ENCODE measurements around the gene CPEB2. TPM values are rescaled to one million over a fixed set of nuclear protein-coding genes. Genes with fewer than 3 reads are reported as not detected.

CPEB2 gene
- total RNA-seq (ENCODE audit: low replicate concordance): 4.1 and 6.2 TPM in 2 replicates

DNA sequence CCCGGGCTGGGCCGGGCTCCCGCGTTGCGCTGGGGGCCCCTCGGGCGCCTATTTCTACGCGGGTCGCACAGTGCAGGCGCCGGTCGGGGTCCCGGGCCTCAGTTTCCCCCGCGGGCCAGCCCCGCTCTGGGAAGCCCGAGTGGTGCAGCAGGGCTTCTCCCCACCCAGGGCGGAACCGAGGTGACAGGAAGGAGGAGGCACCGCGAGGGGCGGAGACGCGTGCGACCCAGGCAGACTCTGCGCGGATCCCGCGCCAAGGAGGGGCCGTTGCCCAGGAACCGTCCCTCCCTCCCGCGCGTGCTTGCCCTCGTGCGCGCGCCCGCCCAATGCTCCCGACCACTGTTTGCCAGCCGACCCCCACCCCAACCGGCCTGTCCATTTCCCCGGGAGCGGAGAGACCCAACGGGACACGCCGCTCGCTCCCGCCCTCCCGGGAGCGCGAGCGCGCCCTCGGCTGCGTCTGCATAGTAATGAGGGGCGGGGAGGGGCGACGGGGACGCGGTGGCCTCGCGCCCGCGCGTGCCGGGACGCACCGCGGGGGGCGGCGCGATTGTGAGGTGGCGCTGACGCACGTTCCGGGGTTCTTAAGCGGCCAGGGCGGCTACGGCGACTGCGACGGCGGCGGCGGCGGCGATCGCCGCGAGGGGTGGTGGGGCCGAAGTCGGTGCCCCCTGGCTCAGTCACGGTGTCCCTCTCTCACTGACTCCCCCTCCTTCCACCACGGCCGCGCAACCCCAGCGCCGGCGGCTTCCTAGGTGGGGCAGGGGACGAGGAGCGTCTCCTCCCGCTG is at the start of gene CPEB2:
Gene CPEB2, plus strand, starts transcription at position 613 of the 790 bp plus-strand sequence. CDS start 193 bp downstream, outside the sequence.

